Stimulated activated CD4-positive, alpha-beta T cell treated with anti-CD3 and anti-CD28 coated beads, Interleukin-12 subunit alpha, Interleukin-12 subunit beta, amount 100 ng/mL, for 24 hours (primary cell): Measurements from ENCODE around the gene PCID2.
"Not testable (repeated sequence)": the region's sequence is repeated elsewhere in the genome, so short reads cannot be mapped to it uniquely, and the experiment has no call there.

Source experiments
- DNase-seq, 2 experiments: peaks; one replicate each; pipeline ENCODE4 v3.0.0-alpha.2; 2020; ENCODE audit warnings: low read depth in 2 of 2

PCID2 gene

GRCh38 chr13:113208421-113209335 is at the start of gene PCID2:
TSS of gene PCID2 (minus strand) at chr13:113208669. CDS start at chr13:113208634, 35 bp downstream.
- DNase-seq: peak; percentile 83 to 87

- DNase-seq: not testable (repeated sequence)
Measured at GRCh38 chr13:113257908-113258307, 49.4 kb upstream of the PCID2 start.

- no peak for DNase-seq
Measured at GRCh38 chr13:113252516-113253095, 44.1 kb upstream of the PCID2 start.

- DNase-seq: no peak
Measured at GRCh38 chr13:113245849-113246796, 37.7 kb upstream of the PCID2 start.

GRCh38 chr13:113243847-113244246 is 35.4 kb upstream of the PCID2 start:
- DNase-seq: no peak

GRCh38 chr13:113241623-113242022 is 33.2 kb upstream of the PCID2 start:
- DNase-seq: not testable (repeated sequence)

GRCh38 chr13:113239986-113240385 is 31.5 kb upstream of the PCID2 start:
- DNase-seq: no peak

GRCh38 chr13:113239357-113239756 is 30.9 kb upstream of the PCID2 start:
- DNase-seq: no peak

- no peak for DNase-seq
Measured at GRCh38 chr13:113238536-113238935, 30.1 kb upstream of the PCID2 start.

- no peak for DNase-seq
Measured at GRCh38 chr13:113233101-113233500, 24.6 kb upstream of the PCID2 start.

GRCh38 chr13:113232208-113233003 is 23.9 kb upstream of the PCID2 start:
- no peak for DNase-seq

GRCh38 chr13:113231306-113232207 is 23.1 kb upstream of the PCID2 start:
- no peak for DNase-seq

- DNase-seq: no peak
Measured at GRCh38 chr13:113229791-113230190, 21.3 kb upstream of the PCID2 start.

GRCh38 chr13:113229161-113229560 is 20.7 kb upstream of the PCID2 start:
- no peak for DNase-seq

GRCh38 chr13:113226873-113227450 is 18.5 kb upstream of the PCID2 start:
- no peak for DNase-seq

GRCh38 chr13:113225515-113225914 is 17.0 kb upstream of the PCID2 start:
- no peak for DNase-seq

GRCh38 chr13:113224486-113224885 is 16.0 kb upstream of the PCID2 start:
- DNase-seq: no peak

GRCh38 chr13:113223070-113223469 is 14.6 kb upstream of the PCID2 start:
- no peak for DNase-seq

GRCh38 chr13:113220877-113221276 is 12.4 kb upstream of the PCID2 start:
- no peak for DNase-seq

GRCh38 chr13:113220141-113220598 is 11.7 kb upstream of the PCID2 start:
- DNase-seq: no peak
